Measurements from ENCODE around the gene GFER.
"Not testable (repeated sequence)": the region's sequence is repeated elsewhere in the genome, so short reads cannot be mapped to it uniquely, and the experiment has no call there.

The GFER gene

DNA sequence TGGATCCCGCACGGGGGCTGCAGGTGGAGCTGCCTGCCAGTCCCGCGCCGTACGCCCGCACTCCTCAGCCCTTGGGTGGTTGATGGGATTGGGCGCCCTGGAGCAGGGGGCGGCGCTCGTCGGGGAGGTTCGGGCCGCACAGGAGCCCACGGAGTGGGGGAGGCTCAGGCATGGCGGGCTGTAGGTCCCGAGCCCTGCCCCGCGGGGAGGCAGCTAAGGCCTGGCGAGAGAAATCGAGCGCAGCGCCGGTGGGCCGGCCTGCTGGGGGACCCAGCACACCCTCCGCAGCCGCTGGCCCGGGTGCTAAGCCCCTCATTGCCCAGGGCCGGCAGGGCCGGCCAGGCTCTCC, 25.9 kb upstream of the GFER start:
- peak; percentile 26 for DNase-seq

DNA sequence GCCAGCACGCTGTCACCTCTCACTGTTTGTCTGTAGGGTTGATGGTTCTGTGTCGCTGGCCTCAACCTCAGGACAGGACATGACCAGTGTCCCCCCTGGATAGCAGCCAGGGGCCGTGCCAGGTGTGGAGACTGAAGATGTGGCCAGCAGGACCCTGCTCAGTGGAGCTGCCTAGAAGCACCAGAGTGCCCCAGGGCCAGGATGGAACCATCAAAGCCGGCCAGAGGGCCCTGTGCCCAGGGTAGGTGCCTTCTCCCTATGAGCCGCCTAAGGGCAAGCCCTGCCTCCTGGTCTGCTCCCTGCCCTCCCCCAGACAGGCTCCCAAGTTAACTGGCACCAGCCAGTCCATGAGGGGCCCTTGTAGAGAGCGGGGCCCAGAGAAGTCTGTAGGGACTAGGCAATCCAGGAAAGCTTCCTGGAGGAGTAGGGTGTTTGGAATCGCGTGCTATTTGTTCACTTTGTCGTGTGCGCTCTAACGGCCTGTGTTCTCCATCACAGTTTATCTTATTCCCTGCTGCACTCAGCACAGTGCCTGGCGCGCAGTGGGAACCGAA, 25.2 kb upstream of the GFER start:
- DNase-seq: peak; percentile 39

DNA sequence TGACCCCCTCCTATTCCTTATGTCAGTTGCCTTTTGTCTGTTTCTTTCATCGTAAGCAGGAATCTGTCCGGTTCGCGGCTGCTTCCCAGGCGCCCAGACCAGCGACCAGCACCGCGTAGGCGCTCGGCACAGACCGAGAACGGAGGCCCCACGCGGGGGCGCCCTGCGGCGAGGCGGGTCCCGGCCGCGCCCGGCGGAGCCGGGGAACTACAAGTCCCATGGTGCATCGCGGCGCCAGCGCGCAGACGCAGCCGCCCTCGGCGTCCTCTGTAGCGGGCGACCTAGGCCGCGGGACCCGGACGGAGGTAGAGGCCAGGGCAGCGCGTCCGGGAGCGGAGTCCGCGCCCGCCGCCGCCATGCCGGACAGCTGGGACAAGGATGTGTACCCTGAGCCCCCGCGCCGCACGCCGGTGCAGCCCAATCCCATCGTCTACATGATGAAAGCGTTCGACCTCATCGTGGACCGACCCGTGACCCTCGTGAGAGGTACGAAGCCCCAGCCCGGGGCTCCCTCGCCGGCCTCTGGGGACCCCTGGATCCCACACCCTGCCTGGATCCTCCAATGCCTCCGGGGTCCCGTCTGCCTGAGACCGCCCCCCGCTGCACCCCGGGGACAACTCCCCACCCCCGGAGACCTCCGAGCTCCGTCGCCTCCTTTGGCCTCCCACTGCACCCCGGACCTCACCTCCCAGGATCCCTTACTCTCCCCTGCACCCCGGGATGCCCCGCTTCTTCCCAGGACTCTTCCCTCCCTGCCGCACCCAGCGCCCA, 24.5 kb upstream of the GFER start, which contains the start of gene NDUFB10:
NDUFB10 (plus strand) TSS at position 270 of the 771 bp plus-strand sequence; CDS start at position 357, 87 bp downstream.
- peak; percentile 92 for DNase-seq

DNA sequence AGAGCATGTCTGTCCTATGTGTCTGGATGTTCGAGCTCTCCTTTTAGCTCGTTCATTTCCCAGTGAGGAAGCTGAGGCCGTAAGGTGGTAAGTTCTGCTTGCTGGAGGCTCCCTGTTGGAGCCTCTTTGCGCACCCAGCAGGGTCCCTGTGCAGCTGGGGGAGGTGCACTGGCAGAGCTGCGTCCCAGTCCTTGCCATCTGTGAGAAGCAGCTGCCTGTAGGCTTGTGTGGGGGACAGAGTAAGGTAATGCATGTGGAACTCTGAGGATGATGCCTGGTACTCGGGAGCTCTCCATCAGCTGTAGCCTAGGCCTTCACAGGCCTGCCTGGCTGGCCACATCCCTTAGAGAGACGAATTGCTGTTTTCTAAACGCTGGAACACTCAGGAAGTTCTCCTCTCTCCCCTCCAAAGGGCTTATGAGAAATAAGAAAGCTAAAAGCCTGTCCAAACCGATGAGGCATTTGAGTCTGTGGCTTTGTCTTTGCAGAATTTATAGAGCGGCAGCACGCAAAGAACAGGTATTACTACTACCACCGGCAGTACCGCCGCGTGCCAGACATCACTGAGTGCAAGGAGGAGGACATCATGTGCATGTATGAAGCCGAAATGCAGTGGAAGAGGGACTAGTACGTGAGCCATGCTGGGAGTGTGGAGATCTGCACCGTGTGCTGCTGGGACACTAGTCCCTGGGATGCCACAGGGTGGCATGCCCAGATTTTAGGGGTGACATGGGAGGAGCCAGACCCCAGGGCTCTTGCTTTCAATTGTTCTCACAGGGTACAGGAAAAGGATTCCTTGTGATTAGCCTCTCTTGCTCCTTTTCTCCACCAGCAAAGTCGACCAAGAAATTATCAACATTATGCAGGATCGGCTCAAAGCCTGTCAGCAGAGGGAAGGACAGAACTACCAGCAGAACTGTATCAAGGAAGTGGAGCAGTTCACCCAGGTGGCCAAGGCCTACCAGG, 23.0 kb upstream of the GFER start:
- no peak for DNase-seq

DNA sequence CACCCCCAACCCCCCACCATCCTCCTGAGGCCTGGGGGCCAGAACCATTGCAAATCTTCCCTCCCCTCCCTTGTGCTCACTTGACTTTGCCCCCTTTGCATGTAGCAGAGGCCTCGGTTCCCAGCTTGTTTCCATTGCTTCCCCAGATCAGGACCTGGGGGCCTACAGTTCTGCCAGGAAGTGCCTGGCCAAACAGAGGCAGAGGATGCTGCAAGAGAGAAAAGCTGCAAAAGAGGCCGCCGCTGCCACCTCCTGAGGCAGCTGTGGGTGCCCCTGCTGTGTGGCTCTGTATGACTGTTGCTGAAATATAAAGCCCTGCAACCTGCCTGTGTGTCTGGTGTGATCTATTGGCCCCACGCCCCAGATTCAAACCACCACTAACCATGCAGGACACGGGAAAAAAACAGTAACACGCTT, 22.3 kb upstream of the GFER start:
- no peak for DNase-seq

DNA sequence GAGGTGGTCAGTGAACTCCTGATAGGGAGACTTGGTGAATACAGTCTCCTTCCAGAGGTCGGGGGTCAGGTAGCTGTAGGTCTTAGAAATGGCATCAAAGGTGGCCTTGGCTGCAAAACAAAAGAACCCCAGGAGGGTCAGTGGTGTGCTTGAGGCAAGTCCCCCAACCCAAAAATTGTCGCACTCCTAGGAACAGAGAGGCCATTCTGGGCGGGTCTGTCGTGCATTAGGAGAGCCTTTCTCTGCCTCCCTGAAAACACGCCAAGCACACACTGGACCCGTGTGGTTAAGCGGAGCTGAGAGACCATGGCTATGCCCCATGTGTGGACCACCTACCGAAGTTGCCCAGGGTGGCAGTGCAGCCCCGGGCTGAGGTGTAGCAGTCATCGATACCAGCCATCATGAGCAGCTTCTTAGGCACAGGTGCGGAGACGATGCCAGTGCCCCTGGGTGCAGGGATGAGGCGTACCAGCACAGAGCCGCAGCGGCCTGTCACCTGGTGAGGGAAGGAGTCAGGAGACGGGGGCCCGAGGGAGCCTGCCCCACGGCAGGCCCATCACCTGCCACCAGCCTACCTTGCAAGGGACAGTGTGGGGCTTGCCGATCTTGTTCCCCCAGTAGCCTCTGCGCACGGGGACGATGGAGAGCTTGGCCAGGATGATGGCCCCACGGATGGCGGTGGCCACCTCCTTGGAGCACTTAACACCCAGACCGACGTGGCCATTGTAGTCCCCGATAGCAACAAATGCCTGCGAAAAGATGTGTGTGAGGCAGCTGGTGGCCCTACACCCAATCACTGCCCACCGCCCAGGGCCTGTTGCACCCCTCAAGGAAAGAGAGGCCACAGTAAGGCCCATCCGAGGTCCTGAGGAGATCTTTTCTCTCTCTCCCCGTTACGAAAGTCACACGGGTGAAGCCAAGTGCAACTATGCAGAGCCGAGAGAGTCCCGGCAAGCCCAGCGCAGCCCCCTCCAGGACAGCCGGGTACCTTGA, 21.5 kb upstream of the GFER start:
- DNase-seq: not testable (repeated sequence)

DNA sequence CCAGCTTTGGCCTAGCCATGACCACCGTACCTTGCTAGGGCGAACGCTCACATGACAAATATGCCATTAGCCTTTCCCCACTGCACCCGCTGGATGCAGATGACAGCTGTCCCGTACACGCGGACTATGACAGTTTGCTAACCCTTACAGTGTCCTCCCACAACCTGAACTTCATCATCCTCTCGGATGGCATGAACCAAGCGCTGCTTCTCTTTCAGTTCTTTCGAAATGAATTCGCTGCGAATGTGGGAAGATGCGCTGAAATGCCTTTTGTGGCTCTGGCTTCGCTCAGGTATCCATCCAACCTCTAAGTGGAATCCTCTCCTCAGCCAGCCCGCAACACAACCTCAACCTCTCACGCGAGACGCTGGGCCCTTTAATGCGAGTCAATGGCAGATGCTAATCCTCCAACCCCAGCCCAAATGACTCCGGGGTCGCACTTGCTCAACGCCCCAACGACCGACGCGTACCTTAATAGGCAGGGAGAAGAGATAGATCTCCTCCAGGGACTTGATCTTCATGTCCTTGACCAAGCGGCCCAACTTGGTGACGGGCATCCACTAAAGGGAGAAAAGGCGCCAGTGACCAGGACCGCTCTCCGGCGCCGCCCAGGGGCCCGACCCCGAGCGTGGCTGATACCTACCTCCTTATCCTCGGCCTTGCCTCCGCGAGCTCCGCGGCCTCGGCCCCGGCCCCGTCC, 20.0 kb upstream of the GFER start:
- peak; percentile 72 for DNase-seq

DNA sequence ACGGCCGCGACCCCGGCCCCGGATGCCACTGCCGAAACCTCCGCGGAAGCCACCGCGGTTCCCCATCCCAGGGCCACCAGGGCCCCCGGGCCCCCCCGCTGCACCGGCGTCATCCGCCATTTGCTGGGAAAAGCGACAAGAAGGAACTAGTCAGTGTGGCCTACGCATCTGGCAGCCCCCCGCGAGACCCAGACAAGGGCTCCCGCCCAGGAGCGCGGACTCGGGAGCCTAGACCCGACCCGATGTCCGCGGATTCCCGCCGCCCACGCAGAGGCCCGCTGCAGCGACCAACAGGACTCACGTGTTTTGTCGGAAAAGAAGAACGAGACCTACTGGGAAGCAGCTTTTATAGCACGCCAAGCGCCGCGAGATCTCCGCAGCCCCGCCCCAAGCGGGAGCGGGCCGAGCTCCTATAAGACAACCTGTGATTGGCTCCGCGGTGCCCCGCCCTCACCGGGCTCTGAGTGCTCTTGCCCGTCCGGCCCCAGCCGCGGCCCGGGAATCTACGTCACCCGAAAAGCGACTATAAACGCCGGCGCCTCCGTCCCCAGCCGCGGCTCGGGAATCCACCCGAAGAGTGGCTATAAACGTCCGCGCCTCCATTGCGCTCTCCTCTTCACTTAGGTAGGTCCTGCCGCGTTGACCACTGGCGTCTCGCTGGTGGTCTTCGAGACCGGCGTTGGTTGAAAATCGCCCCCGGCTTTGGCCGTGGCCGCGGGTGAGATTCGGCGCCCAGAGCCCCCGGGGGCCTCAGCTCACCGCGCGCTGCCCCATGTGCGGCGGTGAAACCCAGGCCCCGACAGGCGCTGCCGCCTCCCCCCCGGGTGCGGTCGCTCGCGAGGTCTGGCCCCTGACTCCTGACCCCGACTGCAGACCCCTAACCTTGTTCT, 19.2 kb upstream of the GFER start, which contains the start of gene RPS2:
RPS2 (minus strand) TSS at position 321 of the 890 bp plus-strand sequence; CDS start at position 120, 201 bp downstream.
- peak; percentile 99 for DNase-seq

DNA sequence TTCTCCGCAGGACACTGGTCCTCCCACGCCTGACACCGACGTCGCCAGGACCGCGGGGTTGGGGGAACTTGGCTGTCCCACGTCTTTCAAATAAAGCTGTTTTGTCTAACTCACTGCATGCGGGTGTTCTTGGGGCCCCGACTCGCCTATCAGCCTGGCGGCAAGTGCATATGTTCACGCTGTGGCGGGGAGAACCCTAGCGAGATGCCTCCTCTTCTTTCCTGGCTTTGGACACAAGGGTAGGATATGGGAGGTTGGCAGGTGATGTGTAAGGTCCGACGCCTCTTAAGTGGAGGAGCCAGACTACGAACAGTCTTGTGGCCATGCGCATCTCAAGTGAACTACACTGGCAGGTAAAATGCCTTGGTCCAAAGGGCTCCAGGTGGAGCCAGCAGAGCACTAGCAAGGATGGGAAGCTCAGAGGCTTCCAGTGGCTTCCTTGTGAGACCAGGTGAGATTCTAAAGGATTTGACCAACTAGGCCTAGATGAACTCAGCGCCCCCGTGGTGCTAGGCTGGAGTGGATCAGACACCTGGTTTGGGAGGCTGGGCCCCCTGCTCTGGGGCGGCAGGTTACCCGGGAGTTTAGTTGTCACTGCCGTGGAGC, 18.5 kb upstream of the GFER start:
- no peak for DNase-seq

DNA sequence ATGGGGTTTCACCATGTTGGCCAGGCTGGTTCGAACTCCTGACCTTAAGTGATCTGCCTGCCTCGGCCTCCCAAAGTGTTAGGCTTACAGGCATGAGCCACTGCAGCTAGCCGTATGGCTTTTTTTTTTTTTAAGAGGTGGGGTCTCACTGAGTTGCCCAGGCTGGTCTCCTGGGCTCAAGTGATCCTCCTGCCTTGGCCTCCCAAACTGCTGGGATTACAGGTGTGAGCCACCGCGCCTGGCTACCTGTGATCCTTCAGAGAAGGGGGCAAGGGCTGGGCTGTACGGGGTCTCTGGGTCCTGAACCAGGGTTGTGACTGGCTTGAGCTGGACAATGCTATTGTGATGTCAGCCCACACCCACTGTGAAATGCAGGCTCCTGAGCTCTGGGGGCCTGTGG, 17.5 kb upstream of the GFER start, which contains the start of gene RNF151:
RNF151 (plus strand) TSS at position 397 of the 400 bp plus-strand sequence. CDS start 26 bp downstream, outside the sequence.
- no peak for DNase-seq

DNA sequence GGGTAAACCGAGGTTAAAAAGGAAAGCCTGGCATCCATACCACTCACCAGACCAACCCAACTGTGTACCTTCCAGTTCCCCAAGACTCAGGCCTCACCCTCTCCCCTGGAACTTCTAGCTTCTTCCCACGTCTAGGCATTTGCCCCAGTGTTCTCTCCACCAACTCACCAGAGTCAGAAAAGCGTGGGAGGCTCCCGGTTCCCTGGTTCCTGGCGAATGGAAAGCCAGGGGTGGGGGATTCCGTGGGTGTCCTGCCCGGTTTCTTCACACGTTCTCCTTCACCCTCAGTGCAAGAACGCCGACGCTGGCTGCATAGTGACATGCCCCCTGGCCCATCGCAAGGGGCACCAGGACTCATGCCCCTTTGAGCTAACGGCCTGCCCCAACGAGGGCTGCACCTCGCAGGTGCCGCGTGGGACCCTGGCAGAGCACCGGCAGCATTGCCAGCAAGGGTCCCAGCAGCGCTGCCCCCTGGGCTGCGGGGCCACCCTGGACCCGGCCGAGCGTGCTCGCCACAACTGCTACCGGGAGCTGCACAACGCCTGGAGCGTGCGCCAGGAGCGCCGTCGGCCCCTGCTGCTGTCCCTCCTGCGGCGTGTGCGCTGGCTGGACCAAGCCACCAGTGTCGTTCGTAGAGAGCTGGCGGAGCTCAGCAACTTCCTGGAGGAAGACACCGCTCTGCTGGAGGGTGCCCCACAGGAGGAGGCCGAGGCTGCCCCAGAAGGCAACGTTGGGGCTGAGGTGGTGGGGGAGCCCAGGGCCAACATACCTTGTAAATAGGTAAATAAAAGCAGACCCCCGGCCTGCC, 15.6 kb upstream of the GFER start:
- no peak for DNase-seq

DNA sequence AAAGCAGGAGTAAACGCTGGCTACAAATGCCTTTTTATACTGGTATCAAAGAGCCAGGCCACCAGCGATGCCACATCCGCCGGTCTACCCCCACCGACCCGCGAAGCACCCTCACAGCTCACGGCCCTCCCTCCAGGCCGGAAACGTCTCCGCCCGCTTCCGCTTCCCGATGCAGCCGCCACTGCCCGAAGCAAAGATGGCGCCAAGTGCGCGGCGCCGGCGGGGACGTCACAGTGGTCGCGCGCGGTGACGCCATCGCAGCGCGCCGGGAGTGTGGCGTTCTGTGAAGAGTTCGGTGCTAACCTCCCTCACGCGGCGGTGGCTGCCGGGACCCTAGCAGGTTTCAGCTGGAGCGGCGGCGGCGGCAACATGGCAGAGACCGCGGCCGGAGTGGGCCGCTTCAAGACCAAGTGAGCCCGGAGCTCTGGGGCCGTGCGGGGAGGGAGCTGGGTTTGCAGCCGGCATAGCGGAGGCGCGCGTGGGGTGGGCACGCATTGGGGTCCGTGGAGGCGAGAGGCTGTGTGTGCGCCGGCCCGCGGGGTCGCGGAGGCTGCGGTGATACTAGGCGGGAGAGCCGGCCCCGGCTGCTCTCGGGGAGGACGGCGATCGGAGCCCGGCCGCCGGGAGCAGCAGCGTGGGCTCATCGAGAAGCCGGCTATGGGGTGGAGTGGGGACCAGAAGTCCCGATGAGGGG, 12.1 kb upstream of the GFER start, which contains the start of gene TBL3:
TBL3 (plus strand) TSS at position 258 of the 694 bp plus-strand sequence; CDS start at position 370, 112 bp downstream.
- peak; percentile 96 for DNase-seq

DNA sequence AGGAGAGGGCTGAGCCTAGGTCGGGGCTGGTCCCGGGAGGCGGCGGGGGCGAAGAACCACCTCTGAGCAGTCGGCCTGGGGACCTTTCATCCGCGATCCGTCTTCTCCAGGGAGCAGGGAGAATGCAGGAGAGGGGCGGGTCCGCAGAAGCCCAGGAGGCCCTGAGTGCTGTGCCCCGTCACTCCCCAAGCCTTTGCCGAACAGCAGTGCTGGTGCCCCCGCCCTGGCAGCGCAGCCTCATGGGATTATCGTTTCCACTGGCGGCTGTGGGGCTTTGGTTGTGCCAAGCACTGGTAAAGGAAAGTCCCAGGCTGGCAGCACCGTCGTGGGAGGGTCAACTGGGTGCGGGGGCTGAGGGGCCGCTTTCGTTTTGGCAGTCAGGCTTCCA, 11.5 kb upstream of the GFER start:
- DNase-seq: no peak

DNA sequence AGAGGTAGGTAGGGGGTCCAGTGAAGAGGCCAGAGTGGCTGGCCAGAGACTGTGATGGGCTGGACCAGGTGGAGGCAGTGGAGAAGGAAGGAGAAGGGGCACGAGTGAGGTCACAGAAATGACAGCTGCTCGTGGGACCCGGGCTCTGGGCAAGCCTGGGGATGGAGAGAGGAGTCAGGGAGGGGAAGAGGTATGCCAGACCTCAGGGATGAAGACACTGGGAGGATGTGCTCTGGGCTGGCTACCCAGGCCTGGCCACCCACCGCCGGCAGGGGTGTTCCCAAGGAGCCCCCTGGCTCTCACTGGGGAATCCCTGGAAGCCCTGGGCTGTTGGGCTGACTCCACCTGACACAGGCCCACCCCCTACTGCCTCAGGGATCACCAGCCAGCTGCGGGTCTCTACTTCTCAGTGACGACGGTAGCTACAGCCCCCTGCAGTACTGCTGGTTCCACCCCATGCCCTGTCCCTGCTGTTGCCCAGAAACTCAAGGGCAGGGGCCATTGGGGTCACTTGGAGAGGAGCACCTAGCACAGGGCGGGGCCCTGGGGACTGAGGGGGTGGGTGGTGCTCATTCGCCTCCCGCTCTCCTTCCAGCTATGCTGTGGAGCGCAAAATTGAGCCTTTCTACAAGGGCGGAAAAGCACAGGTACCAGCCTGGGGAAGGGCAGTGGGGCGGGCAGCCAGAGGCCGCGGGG, 10.4 kb upstream of the GFER start:
- no peak for DNase-seq

DNA sequence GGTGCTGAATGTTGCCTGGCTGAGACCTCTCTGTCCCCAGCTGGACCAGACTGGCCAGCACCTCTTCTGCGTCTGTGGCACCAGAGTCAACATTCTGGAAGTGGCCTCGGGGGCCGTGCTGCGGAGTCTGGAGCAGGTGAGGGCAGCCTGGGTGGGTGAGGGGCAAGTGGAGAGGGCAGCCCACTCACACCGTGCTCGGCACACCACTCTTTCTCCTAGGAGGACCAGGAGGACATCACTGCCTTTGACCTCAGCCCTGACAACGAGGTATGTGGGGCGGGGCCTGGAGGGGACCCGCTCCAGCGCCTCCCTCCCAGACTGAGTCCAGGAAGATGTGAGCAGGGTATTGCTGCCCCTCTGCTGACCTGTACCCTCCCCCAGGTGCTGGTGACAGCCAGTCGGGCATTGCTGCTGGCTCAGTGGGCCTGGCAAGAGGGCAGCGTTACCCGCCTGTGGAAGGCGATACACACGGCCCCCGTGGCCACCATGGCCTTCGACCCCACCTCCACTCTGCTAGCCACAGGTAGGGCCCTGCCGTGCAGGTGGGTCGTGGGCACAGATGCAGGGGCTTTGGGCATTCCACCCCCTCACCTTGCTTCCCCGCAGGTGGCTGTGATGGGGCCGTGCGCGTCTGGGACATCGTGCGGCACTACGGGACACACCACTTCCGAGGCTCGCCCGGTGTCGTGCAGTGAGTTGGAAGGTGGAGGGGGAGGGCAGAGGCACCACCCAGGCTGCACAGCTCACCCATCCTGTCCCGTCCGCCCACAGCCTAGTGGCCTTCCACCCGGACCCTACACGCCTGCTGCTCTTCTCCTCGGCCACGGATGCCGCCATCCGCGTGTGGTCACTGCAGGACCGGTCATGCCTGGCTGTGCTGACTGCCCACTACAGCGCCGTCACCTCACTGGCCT, 9.6 kb upstream of the GFER start:
- no peak for DNase-seq

All from left hindlimb (tissue), 1 donor.